Ishikawa (cell line): ENCODE measurements around the gene GVQW3.

Experiments
- CREB1 ChIP-seq: IDR thresholded peaks from 2 replicates; pipeline ENCODE4 v1.6.1; 2012; ENCODE audit warnings: low read depth
- EGR1 ChIP-seq: IDR thresholded peaks from 2 replicates; pipeline ENCODE4 v1.6.1; 2012
- EP300 ChIP-seq: IDR thresholded peaks from 2 replicates; pipeline ENCODE4 v1.6.1; 2012; ENCODE audit warnings: borderline replicate concordance
- FOXM1 ChIP-seq: IDR thresholded peaks from 2 replicates; pipeline ENCODE4 v1.6.1; 2012; ENCODE audit warnings: low read depth, borderline replicate concordance
- NFIC ChIP-seq: IDR thresholded peaks from 2 replicates; pipeline ENCODE4 v1.6.1; 2012
- RAD21 ChIP-seq: IDR thresholded peaks from 2 replicates; pipeline ENCODE4 v1.6.1; 2012; ENCODE audit warnings: low read depth
- TAF1 ChIP-seq: IDR thresholded peaks from 2 replicates; pipeline ENCODE4 v1.6.1; 2012; ENCODE audit warnings: low read depth, mild to moderate bottlenecking
- TF ChIP-seq, protein P1 (sequence below): IDR thresholded peaks from 2 replicates; pipeline ENCODE4 v1.6.1; 2012; ENCODE audit warnings: low read depth, mild to moderate bottlenecking
- TF ChIP-seq, protein P2 (sequence below): IDR thresholded peaks from 2 replicates; pipeline ENCODE4 v1.6.1; 2012

DNA sequence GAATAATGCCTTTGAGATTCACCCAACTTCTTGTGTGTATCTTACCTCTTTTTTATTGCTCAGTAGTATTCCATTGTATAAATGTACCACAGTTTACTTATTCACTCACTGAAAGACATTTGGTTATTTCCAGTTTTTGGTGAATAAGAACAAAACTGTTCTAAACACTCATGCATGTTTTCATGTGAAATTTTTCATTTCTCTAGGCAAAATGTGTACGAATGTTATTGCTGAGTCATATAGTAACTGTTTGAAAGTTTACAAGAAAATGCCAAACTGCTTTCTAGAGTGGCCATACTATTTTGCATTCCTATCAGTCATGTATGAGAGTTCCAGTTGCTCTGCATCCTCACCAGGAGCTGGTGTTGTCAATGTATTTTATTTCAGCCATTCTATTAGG lies 54.9 kb downstream of the GVQW3 start:
- no peak for TF ChIP-seq RAD21
- TF ChIP-seq, protein P1, sequence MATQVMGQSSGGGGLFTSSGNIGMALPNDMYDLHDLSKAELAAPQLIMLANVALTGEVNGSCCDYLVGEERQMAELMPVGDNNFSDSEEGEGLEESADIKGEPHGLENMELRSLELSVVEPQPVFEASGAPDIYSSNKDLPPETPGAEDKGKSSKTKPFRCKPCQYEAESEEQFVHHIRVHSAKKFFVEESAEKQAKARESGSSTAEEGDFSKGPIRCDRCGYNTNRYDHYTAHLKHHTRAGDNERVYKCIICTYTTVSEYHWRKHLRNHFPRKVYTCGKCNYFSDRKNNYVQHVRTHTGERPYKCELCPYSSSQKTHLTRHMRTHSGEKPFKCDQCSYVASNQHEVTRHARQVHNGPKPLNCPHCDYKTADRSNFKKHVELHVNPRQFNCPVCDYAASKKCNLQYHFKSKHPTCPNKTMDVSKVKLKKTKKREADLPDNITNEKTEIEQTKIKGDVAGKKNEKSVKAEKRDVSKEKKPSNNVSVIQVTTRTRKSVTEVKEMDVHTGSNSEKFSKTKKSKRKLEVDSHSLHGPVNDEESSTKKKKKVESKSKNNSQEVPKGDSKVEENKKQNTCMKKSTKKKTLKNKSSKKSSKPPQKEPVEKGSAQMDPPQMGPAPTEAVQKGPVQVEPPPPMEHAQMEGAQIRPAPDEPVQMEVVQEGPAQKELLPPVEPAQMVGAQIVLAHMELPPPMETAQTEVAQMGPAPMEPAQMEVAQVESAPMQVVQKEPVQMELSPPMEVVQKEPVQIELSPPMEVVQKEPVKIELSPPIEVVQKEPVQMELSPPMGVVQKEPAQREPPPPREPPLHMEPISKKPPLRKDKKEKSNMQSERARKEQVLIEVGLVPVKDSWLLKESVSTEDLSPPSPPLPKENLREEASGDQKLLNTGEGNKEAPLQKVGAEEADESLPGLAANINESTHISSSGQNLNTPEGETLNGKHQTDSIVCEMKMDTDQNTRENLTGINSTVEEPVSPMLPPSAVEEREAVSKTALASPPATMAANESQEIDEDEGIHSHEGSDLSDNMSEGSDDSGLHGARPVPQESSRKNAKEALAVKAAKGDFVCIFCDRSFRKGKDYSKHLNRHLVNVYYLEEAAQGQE: no peak
- no peak for TF ChIP-seq FOXM1
- TF ChIP-seq, protein P2, sequence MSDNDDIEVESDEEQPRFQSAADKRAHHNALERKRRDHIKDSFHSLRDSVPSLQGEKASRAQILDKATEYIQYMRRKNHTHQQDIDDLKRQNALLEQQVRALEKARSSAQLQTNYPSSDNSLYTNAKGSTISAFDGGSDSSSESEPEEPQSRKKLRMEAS: no peak
- no peak for TF ChIP-seq TAF1
- no peak for TF ChIP-seq EGR1
- TF ChIP-seq NFIC: no peak
- TF ChIP-seq CREB1: no peak
- no peak for TF ChIP-seq EP300
